B cell (primary cell): Measurements from ENCODE around the gene SPOCK1.

ENCODE experiments used
- CTCF ChIP-seq: fragments of 200-600 bp; IDR thresholded peaks from one replicate; pipeline ENCODE4 v1.8.0; 2022; ENCODE audit warnings: antibody characterized with exemption, mild to moderate bottlenecking
- EZH2 ChIP-seq: IDR thresholded peaks from 2 replicates; pipeline ENCODE4 v1.6.1; 2012; ENCODE audit warnings: borderline replicate concordance, low read depth, mild to moderate bottlenecking, moderate library complexity, low read length; ENCODE audit not compliant: insufficient read depth, poor library complexity, severe bottlenecking

DNA sequence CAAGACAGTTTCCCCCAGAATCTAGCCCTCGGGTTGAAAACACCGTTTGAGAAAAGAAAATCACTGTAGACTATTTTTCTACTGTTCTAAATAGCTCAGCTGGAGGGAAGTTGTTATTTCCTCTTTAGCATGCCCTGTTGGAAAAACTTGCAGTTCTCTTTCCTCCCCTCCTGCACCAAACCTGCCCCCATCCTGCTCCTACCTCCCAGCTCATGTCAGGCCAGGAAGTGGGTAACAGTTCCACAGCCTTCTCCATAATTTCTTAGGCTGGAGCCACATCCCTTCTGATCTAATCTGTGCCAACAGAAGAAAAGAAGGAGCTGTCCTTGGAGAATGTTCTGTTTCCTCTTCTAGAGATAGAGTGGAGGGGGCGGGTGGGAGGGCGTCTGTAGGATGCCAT lies 437.7 kb downstream of the SPOCK1 start:
- TF ChIP-seq CTCF (no peak), EZH2 (no peak)
